Measurements from ENCODE around the gene GSK3B. TPM values are rescaled to one million over a fixed set of nuclear protein-coding genes. Genes with fewer than 3 reads are reported as not detected.

The GSK3B gene
- total RNA-seq, 1 donor from 2014 or later: 60.8 TPM

- peak; percentile 16 for DNase-seq (ENCODE audit: low read depth)
- no peak overlapping the region for H3K4me3 ChIP-seq (ENCODE audit: low read depth, low read length)
- no peaks in the 10 kb centered on the region for H3K27me3 ChIP-seq (ENCODE audit: control insufficient read depth, insufficient read depth, low read length)
- TF ChIP-seq CTCF (IDR thresholded peaks at IDR 0.05; ENCODE audit: insufficient read depth, low read length, severe bottlenecking): no peak
- H3K36me3 ChIP-seq (ENCODE audit: control insufficient read depth, insufficient read depth, low read length): no peaks in the 10 kb centered on the region
- no peak for FAIRE-seq
These were observed 155.2 kb downstream of the GSK3B start for GRCh38 chr3:119939077-119939476.

GRCh38 chr3:119937229-119937628 is 157.0 kb downstream of the GSK3B start:
- TF ChIP-seq CTCF (IDR thresholded peaks at IDR 0.05; ENCODE audit: insufficient read depth, low read length, severe bottlenecking): no peak
- DNase-seq (ENCODE audit: low read depth): no peak
- Histone ChIP-seq H3K27me3 (ENCODE audit: control insufficient read depth, insufficient read depth, low read length) (no peaks in the 10 kb centered on the region), H3K4me3 (ENCODE audit: low read depth, low read length) (no peak overlapping the region), H3K36me3 (ENCODE audit: control insufficient read depth, insufficient read depth, low read length) (no peaks in the 10 kb centered on the region)
- FAIRE-seq: no peak

- H3K36me3 ChIP-seq (ENCODE audit: control insufficient read depth, insufficient read depth, low read length): no peaks in the 10 kb centered on the region
- TF ChIP-seq CTCF (IDR thresholded peaks at IDR 0.05; ENCODE audit: insufficient read depth, low read length, severe bottlenecking): no peak
- H3K4me3 ChIP-seq (ENCODE audit: low read depth, low read length): no peak overlapping the region
- no peak for FAIRE-seq
- H3K27me3 ChIP-seq (ENCODE audit: control insufficient read depth, insufficient read depth, low read length): no peaks in the 10 kb centered on the region
- no peak for DNase-seq (ENCODE audit: low read depth)
These were observed 160.0 kb downstream of the GSK3B start for GRCh38 chr3:119934249-119934648.

GRCh38 chr3:119933207-119933606 is 161.0 kb downstream of the GSK3B start:
- TF ChIP-seq CTCF (IDR thresholded peaks at IDR 0.05; ENCODE audit: insufficient read depth, low read length, severe bottlenecking): no peak
- FAIRE-seq (no peak), DNase-seq (ENCODE audit: low read depth) (no peak)
- no peaks in the 10 kb centered on the region for H3K36me3 ChIP-seq (ENCODE audit: control insufficient read depth, insufficient read depth, low read length)
- H3K27me3 ChIP-seq (ENCODE audit: control insufficient read depth, insufficient read depth, low read length): no peaks in the 10 kb centered on the region
- H3K4me3 ChIP-seq (ENCODE audit: low read depth, low read length): no peak overlapping the region

GRCh38 chr3:119930286-119930685 is 164.0 kb downstream of the GSK3B start:
- DNase-seq (ENCODE audit: low read depth) (no peak), FAIRE-seq (no peak)
- Histone ChIP-seq H3K36me3 (ENCODE audit: control insufficient read depth, insufficient read depth, low read length) (no peaks in the 10 kb centered on the region), H3K4me3 (ENCODE audit: low read depth, low read length) (no peak overlapping the region), H3K27me3 (ENCODE audit: control insufficient read depth, insufficient read depth, low read length) (no peaks in the 10 kb centered on the region)
- no peak for TF ChIP-seq CTCF (IDR thresholded peaks at IDR 0.05; ENCODE audit: insufficient read depth, low read length, severe bottlenecking)

GRCh38 chr3:119927190-119927589 is 167.1 kb downstream of the GSK3B start:
- H3K4me3 ChIP-seq (ENCODE audit: low read depth, low read length): no peak overlapping the region
- H3K27me3 ChIP-seq (ENCODE audit: control insufficient read depth, insufficient read depth, low read length): no peaks in the 10 kb centered on the region
- FAIRE-seq (no peak), DNase-seq (ENCODE audit: low read depth) (no peak)
- no peak for TF ChIP-seq CTCF (IDR thresholded peaks at IDR 0.05; ENCODE audit: insufficient read depth, low read length, severe bottlenecking)
- H3K36me3 ChIP-seq (ENCODE audit: control insufficient read depth, insufficient read depth, low read length): no peaks in the 10 kb centered on the region

Data from bronchial epithelial cell (primary cell).